Measurements from ENCODE around the gene NKAIN2.
"Not testable (repeated sequence)": the region's sequence is repeated elsewhere in the genome, so short reads cannot be mapped to it uniquely, and the experiment has no call there.

Gene NKAIN2

DNA sequence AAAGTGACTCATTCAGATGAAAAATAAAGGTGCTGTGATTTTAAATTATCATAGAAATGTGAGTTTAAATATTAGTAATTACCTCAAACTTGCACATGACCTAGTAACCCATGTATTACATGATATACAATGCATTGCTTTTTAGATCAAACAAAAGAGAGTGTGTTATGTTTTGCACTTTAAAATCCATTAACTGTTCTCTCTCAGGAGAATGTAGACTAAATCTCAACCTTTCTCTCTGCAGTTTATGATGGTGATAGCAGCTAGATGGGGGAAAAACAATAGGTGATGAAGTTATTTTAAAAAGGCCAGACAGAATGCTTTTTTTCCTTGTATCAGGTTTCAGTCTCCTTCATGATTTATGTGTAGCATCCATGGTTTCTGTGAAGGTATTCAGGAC lies 754.2 kb downstream of the NKAIN2 start:
- DNase-seq (ENCODE audit: low spot score) (no peak), FAIRE-seq (no peak)

- DNase-seq (ENCODE audit: low spot score); FAIRE-seq: not testable (repeated sequence)
These were observed 756.4 kb downstream of the NKAIN2 start for GRCh38 chr6:124560078-124560477.

GRCh38 chr6:124560873-124561567 lies 757.4 kb downstream of the NKAIN2 start:
- DNase-seq (ENCODE audit: low spot score): no peak
- FAIRE-seq: no peak

DNA sequence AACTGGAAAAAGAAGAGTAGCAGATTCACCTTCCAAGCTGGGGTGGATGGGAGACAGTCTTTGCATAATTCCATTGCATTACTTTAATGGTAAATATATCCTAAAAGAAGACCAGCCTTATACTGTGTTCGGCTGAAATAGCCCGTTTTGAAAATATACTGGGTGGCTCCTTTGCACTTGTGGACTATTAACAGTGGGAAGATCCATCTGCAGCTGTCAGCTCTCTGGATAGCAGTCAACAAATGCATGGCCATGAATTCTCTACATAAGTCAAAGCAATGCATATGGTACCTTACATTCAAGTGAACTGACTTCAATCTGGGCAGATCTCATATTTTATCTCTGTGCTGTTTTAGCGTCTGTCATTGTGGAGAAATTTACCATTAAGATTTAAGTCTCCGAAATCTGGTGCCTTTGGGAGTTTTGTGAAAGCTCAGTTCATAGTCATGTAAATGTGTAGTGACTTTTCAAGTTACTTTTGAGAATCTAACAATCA lies 758.0 kb downstream of the NKAIN2 start:
- DNase-seq (ENCODE audit: low spot score) (no peak), FAIRE-seq (no peak)

DNA sequence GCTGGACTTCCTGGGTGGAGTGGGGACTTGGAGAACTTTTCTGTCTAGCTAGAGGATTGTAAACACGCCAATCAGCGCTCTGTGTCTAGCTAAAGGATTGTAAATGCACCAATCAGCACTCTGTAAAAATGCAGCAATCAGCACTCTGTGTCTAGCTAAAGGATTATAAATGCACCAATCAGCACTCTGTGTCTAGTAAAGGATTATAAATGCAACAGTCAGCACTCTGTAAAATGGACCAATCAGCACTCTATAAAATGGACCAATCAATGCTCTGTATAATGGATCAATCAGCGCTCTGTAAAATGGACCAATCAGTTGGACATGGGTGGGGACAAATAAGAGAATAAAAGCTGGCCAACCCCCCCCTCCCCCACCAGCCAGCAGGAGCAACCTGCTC lies 760.5 kb downstream of the NKAIN2 start:
- FAIRE-seq; DNase-seq (ENCODE audit: low spot score): not testable (repeated sequence)

DNA sequence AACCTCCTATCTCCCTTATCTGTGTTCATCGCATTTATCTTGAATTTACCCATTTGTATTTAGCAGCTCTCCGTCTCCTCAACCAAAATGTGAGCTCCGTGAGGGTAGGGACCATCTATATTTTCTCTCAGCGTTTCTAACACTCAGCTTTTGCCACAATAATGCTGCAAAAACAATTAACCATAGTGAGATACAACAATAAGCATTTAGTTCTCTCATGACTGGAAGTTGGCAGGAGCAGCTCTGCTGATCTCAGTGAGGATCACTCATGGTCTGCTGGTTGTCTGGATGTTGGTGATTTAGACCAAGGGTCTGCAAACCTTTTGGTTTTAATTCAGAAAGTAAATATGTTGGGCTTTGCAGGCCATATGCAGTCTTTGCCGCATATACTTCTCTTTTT lies 763.7 kb downstream of the NKAIN2 start:
- no peak for DNase-seq (ENCODE audit: low spot score)
- FAIRE-seq: no peak

- no peak for FAIRE-seq
- DNase-seq (ENCODE audit: low spot score): no peak
These were observed 770.3 kb downstream of the NKAIN2 start for GRCh38 chr6:124573953-124574352.

DNA sequence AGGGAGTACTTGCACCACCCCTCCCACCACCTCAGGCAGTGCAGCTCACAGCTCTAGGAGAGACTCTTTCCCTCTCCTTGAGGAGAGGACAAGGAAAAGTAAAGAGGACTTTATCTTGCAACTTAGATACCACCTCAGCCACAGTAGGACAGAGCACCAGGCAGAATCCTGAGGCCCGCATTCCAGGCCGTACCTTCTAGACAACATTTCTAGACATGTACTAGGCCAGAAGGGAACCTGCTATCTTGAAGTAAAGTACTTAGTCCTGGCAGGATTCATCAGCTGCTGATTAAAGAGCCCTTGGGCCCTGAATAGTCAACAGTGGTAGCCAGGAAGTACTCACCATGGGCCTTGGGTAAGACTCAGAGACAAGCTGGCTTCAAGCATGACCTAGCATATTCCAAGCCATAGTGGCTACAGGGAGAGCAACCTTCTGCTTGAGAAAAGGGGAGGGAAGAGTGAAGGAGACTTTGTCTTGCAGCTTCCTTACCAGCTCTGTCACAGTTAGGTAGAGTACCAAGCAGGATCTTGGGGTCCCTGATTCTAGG lies 774.1 kb downstream of the NKAIN2 start:
- FAIRE-seq (no peak), DNase-seq (ENCODE audit: low spot score) (no peak)

DNA sequence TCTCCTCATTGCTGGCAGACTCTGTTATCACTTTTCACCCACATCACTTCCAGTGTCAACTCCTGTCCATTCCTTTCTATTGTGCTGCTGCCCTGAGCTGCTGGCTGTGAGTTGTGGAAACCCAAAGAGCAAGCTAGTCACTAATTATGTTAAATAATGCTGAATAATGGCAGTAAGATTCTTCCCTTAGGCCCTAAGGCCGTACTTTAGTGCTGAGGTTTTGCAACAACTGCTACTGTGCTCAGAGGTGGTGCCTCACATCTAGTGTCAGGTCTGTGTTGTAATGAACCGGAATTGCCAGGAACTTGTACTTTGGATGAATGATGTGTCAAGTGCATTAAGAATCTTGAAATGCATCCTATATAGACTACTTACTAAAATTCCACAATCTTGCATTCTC lies 786.3 kb downstream of the NKAIN2 start:
- DNase-seq (ENCODE audit: low spot score) (no peak), FAIRE-seq (no peak)

DNA sequence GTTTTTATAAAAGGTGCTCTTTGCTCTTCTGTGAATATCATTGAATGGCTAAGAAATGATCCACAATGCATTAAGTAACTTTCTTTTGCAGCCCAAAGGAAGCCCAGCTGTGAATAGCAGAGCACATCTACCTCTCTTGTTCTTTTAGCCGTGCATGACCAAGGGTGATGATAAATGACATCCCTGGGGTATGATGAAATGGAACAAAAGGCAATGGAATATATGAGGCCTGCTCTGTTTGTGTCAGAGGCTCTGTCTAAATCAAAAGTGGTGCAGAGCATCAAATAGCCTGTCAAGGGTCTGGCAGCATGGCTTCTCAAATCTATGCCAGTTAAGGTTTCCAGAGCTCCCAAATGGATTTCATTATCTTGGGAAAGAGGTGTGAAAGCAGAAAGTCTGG lies 796.0 kb downstream of the NKAIN2 start:
- FAIRE-seq: no peak

DNA sequence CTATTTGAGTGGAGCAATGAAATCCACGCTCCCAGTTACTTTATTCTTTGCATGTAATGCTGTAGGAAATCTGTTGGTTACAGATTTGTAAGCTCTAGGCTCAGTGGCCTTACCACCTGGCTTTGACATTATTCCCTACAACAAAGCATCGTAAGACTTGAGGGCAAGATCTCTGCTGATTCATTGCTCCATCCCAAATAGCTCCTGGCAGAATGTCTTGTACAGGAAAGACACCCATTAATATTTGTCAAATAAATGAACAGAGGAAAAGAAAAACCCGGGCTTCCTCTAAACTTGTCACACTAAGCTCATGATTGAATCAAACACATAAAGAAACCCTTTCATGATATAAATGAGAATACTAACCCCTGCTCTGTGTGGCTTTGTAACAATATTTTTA lies 801.1 kb downstream of the NKAIN2 start:
- no peak for FAIRE-seq
- DNase-seq (ENCODE audit: low spot score): no peak

More for the DNA sequence above, 796.0 kb downstream of the NKAIN2 start:
- DNase-seq (ENCODE audit: low spot score): no peak

DNA sequence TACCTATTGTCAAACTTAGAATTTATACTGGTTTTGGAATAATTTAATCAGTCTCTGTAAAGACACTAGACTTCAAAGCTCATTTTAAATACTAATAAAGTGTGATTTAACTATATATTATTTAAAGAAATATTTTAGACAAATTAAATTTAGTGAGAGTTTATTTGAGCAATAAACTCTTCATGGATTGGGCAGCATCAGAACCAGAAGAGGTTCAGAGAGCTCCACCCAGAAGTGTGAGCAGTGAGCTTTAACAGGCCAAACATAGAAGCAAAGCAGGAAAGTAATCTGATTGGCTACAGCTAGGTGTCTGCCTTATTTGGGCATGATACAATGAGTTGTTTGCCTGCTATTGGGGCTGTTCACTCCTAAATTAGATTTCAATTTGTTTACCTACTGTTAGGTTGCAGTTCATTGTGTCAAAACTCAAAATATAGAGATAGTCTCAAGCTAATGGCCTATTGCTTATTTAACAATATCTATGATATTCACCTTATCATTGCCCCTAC lies 803.5 kb downstream of the NKAIN2 start:
- FAIRE-seq: no peak
- no peak for DNase-seq (ENCODE audit: low spot score)

GRCh38 chr6:124613031-124613430 lies 809.4 kb downstream of the NKAIN2 start:
- DNase-seq (ENCODE audit: low spot score): no peak
- FAIRE-seq: no peak

DNA sequence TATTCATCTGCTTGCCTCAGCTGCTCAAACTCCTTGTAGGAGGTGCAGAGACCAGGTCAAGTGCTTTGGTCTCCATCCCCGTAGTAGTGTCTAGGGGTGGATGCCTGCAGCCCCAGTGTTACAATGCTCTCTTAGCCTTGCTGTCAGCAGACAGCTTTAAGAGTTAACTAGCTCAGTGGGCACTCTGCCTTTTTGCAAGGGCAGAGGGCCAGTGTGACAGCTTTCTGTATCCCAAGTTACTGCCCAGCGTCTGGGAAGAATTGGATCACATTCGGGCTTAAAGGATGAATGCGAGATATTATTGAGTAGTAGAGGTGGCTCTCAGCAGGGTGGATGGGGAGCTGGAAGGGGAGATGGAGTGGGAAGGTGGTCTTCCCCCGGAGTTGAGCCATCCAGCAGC lies 818.7 kb downstream of the NKAIN2 start:
- DNase-seq (ENCODE audit: low spot score): peak; percentile 9
- no peak for FAIRE-seq

DNA sequence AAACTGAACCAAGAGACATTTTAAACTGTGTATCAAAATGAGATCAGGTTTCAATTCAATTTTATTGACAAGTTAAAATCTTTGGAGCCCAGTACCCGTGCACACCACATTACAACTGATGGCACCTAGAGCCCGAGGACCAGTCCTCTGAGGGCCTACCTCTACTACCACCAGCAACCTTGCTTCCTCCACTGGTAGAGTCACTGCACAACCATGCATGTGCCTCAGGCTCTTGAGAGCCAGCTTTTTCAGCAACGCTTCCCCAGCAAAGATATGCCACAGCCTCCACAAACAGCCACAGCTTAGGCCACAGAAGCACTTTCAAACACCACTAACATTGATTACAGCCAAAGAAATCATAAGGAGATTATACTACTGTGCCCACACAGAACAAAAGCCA lies 830.0 kb downstream of the NKAIN2 start:
- DNase-seq (ENCODE audit: low spot score): no peak
- no peak for FAIRE-seq

DNA sequence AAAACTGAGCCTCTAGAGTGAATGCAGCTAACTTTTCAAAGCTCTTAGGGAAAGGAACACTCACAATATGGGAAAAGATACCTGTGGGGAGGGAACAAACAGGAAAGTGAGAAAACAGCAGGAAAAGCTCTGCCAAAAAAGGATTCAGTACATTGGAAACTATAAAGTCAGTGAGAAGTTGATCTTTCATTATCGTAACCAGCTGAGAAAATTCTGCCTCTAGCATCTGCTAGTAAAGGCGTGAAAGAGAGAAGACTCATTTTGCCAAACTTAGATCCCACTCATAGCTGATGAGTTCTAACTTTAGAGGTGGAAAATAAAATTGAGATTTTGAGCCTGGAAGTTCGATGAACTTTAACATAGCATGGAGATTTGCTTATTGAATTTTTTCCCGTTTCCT lies 836.8 kb downstream of the NKAIN2 start:
- FAIRE-seq (no peak), DNase-seq (ENCODE audit: low spot score) (no peak)

DNA sequence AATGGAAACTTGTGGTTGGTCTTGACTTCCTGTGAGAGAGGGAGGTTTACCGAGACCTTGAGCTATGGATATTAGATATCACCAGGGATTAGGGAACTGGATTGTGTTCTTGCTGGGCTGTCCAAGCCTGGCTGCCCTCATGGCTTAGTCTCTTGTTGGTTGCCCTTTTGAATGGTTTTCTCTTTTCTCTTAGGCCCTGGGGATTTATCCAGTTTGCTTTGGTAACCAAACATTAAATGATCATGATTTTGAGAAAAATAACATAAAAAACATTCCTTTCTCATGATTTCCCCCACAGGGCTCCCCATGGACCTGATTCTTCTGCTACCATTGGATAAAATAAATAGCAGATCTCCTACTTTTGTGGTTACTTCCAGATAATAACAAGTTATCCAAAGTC lies 852.2 kb downstream of the NKAIN2 start:
- FAIRE-seq: no peak
- no peak for DNase-seq (ENCODE audit: low spot score)

GRCh38 chr6:124658053-124658452 lies 854.4 kb downstream of the NKAIN2 start:
- DNase-seq (ENCODE audit: low spot score) (no peak), FAIRE-seq (no peak)

GRCh38 chr6:124659427-124659826 lies 855.8 kb downstream of the NKAIN2 start:
- no peak for FAIRE-seq
- no peak for DNase-seq (ENCODE audit: low spot score)

GRCh38 chr6:124660185-124660584 lies 856.5 kb downstream of the NKAIN2 start:
- no peak for FAIRE-seq

GRCh38 chr6:124661097-124661661 lies 857.5 kb downstream of the NKAIN2 start:
- no peak for FAIRE-seq

More at GRCh38 chr6:124660185-124660584, 856.5 kb downstream of the NKAIN2 start:
- no peak for DNase-seq (ENCODE audit: low spot score)

GRCh38 chr6:124668028-124668427 lies 864.4 kb downstream of the NKAIN2 start:
- no peak for FAIRE-seq
- DNase-seq (ENCODE audit: low spot score): no peak

More at GRCh38 chr6:124661097-124661661, 857.5 kb downstream of the NKAIN2 start:
- no peak for DNase-seq (ENCODE audit: low spot score)
